ENCODE measurements around the gene RAB4A. TPM values are rescaled to one million over a fixed set of nuclear protein-coding genes. Genes with fewer than 3 reads are reported as not detected.

Gene RAB4A
- total and polyA plus RNA-seq, 2 donors (not counting 1 experiment from before 2014, with no cell fraction given): 15.7 to 31.5 TPM

DNA sequence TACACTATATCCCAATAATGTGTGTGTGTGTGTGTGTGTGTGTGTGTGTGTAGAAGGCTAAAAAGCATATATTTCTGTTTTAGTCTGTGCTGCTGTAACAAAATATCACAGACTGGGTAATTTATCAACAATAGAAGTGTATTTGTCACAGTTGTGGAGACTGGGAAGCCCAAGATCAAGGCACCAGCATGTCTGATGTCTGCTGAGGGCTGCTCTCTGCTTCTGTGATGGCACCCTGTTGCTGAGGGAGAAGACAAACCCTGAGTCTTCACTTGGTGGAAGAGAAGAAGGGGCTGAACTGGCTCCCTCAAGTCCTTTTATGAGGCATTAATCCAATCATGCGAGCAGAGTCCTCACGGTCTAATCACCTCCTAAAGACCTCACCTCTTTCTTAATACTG lies 23.0 kb upstream of the RAB4A start:
- no peak overlapping the region for H2AFZ ChIP-seq (ENCODE audit: low read length)
- TF ChIP-seq EZH2 (IDR thresholded peaks at IDR 0.05; ENCODE audit: low read length, missing control alignments): no peak
- TF ChIP-seq, protein P1, sequence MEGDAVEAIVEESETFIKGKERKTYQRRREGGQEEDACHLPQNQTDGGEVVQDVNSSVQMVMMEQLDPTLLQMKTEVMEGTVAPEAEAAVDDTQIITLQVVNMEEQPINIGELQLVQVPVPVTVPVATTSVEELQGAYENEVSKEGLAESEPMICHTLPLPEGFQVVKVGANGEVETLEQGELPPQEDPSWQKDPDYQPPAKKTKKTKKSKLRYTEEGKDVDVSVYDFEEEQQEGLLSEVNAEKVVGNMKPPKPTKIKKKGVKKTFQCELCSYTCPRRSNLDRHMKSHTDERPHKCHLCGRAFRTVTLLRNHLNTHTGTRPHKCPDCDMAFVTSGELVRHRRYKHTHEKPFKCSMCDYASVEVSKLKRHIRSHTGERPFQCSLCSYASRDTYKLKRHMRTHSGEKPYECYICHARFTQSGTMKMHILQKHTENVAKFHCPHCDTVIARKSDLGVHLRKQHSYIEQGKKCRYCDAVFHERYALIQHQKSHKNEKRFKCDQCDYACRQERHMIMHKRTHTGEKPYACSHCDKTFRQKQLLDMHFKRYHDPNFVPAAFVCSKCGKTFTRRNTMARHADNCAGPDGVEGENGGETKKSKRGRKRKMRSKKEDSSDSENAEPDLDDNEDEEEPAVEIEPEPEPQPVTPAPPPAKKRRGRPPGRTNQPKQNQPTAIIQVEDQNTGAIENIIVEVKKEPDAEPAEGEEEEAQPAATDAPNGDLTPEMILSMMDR (conservative IDR thresholded peaks at IDR 0.05 in 1 of 2, IDR thresholded peaks at IDR 0.05 in 1 of 2; ENCODE audit: low read depth in 1 of 2, low read length in 2 of 2): no peak
- no peaks in the 10 kb centered on the region for H3K79me2 ChIP-seq (ENCODE audit: control insufficient read depth, insufficient read depth, low read length)
- H3K9ac ChIP-seq (ENCODE audit: insufficient read depth, low read length): no peak overlapping the region
- no peaks in the 10 kb centered on the region for H4K20me1 ChIP-seq (ENCODE audit: control insufficient read depth, extremely low read depth, insufficient read depth, low read length)
- no peaks in the 10 kb centered on the region for H3K4me1 ChIP-seq (ENCODE audit: control insufficient read depth, extremely low read depth, insufficient read depth, low read length)
- no peak overlapping the region for H3K4me3 ChIP-seq (replicated peaks in 1 of 4; ENCODE audit: control extremely low read depth in 1 of 4, insufficient read depth in 1 of 4, low read depth in 3 of 4, low read length in 4 of 4)
- H3K4me2 ChIP-seq (ENCODE audit: extremely low read depth, insufficient read depth, low read length): no peak overlapping the region
- H3K27me3 ChIP-seq (ENCODE audit: control insufficient read depth, insufficient read depth, low read length): no peaks in the 10 kb centered on the region
- H3K9me3 ChIP-seq (ENCODE audit: control insufficient read depth, insufficient read depth, low read depth, low read length): no peaks in the 10 kb centered on the region
- no peak overlapping the region for H3K27ac ChIP-seq (ENCODE audit: insufficient read depth, low read length)
- no peaks in the 10 kb centered on the region for H3K36me3 ChIP-seq (ENCODE audit: control insufficient read depth, insufficient read depth, low read length)
- no peak for DNase-seq (ENCODE audit: low read depth in 2 of 2)

DNA sequence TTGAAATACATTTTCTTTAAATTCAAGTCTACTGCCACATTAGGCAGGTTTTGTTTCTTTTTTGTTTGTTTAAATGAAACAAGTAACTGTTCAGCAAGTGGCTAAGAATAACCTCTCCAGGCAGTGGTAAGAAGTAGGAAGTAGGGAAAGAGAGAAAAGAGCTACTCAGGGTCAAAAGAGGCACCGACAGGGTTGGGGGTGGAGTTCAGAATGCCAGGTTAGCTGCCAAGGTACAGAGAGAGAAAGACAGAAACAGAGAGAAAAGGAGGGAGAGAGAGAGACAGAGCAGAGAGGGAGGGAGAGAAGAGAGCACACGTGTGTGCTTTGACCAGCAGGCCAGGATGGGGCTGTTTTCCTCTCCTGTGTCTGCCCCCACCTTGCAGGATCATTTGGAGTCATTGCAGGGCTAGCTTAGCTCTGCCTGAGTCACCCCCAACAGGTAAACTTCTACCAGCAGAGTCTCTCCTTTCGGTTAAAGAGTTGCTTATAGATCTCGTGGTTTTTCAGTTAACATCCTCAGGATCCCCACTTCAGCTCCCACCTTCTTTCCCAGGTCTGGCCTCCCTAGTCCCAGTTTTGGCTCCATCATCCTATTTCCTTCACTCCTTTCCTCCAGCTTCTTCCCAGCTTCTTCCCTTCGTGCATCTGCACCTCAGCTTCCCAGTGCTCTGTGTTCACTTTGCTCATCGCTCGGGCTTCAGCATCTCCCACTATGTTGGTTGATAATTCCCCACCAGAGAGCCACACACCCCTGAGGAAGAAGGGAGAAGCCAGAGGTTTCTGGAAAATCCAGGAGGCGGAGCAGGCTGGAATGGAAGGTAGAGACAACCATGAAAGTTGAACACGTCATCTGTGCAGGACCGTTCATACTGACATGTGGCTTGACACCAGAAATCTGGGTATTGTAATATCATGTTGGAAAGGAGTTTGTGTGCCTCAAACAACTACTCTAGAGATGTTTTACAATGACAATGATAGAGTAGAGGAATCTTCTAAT lies 21.8 kb upstream of the RAB4A start:
- Histone ChIP-seq H3K9ac (ENCODE audit: insufficient read depth, low read length) (no peak overlapping the region), H4K20me1 (ENCODE audit: control insufficient read depth, extremely low read depth, insufficient read depth, low read length) (no peaks in the 10 kb centered on the region), H3K4me3 (replicated peaks in 1 of 4; ENCODE audit: control extremely low read depth in 1 of 4, insufficient read depth in 1 of 4, low read depth in 3 of 4, low read length in 4 of 4) (no peak overlapping the region), H3K79me2 (ENCODE audit: control insufficient read depth, insufficient read depth, low read length) (no peaks in the 10 kb centered on the region), H2AFZ (ENCODE audit: low read length) (no peak overlapping the region), H3K4me1 (ENCODE audit: control insufficient read depth, extremely low read depth, insufficient read depth, low read length) (no peaks in the 10 kb centered on the region), H3K9me3 (ENCODE audit: control insufficient read depth, insufficient read depth, low read depth, low read length) (no peaks in the 10 kb centered on the region), H3K27ac (ENCODE audit: insufficient read depth, low read length) (no peak overlapping the region), H3K4me2 (ENCODE audit: extremely low read depth, insufficient read depth, low read length) (no peak overlapping the region), H3K27me3 (ENCODE audit: control insufficient read depth, insufficient read depth, low read length) (no peaks in the 10 kb centered on the region), H3K36me3 (ENCODE audit: control insufficient read depth, insufficient read depth, low read length) (no peaks in the 10 kb centered on the region)
- DNase-seq (ENCODE audit: low read depth in 2 of 2): no peak
- no peak for TF ChIP-seq EZH2 (IDR thresholded peaks at IDR 0.05; ENCODE audit: low read length, missing control alignments)
- TF ChIP-seq, protein P1 (conservative IDR thresholded peaks at IDR 0.05 in 1 of 2, IDR thresholded peaks at IDR 0.05 in 1 of 2; ENCODE audit: low read depth in 1 of 2, low read length in 2 of 2): no peak

DNA sequence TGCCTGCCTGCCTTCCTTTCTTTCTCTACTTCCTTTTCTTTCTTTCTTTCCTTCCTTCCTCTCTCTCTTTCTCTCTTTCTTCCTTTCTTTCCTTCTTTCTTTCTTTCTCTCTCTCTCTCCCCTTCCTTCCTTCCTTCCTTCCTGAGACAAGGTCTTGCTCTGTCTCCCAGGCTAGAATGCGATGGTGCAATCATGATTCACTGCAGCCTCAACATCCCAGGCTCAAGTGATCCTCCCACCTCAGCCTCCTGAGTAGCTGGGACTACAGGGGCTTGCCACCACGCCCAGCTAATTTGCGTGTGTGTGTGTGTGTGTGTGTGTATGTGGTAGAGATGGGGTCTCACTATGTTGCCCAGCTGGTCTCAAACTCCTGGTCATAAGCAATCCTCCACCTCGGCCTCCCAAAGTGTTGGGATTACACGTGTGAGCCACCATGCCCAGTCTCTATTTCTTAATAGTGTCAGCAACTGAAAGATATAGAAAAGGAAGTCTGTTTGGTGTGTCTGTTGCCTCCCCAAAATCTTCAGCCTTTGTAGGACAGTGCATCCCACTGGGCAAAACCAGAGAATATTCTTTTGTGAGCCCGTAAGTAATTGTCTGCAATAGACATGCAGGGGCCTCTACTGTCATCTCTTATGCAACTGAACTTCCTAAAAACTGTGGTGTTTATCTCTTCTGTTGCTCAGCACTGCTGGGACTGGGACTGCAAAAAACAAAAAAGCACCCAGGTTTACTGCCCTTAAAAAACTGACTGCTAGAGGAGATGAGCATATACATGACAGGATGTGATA lies 20.9 kb upstream of the RAB4A start:
- H3K9me3 ChIP-seq (ENCODE audit: control insufficient read depth, insufficient read depth, low read depth, low read length): no peaks in the 10 kb centered on the region
- no peaks in the 10 kb centered on the region for H4K20me1 ChIP-seq (ENCODE audit: control insufficient read depth, extremely low read depth, insufficient read depth, low read length)
- H3K9ac ChIP-seq (ENCODE audit: insufficient read depth, low read length): no peak overlapping the region
- no peaks in the 10 kb centered on the region for H3K4me1 ChIP-seq (ENCODE audit: control insufficient read depth, extremely low read depth, insufficient read depth, low read length)
- no peak overlapping the region for H3K4me2 ChIP-seq (ENCODE audit: extremely low read depth, insufficient read depth, low read length)
- H3K27me3 ChIP-seq (ENCODE audit: control insufficient read depth, insufficient read depth, low read length): no peaks in the 10 kb centered on the region
- H3K36me3 ChIP-seq (ENCODE audit: control insufficient read depth, insufficient read depth, low read length): no peaks in the 10 kb centered on the region
- no peak overlapping the region for H3K27ac ChIP-seq (ENCODE audit: insufficient read depth, low read length)
- no peak for TF ChIP-seq EZH2 (IDR thresholded peaks at IDR 0.05; ENCODE audit: low read length, missing control alignments)
- TF ChIP-seq, protein P1 (conservative IDR thresholded peaks at IDR 0.05 in 1 of 2, IDR thresholded peaks at IDR 0.05 in 1 of 2; ENCODE audit: low read depth in 1 of 2, low read length in 2 of 2): no peak
- H3K4me3 ChIP-seq (replicated peaks in 1 of 4; ENCODE audit: control extremely low read depth in 1 of 4, insufficient read depth in 1 of 4, low read depth in 3 of 4, low read length in 4 of 4): no peak overlapping the region
- no peak for DNase-seq (ENCODE audit: low read depth in 2 of 2)
- no peak overlapping the region for H2AFZ ChIP-seq (ENCODE audit: low read length)
- no peaks in the 10 kb centered on the region for H3K79me2 ChIP-seq (ENCODE audit: control insufficient read depth, insufficient read depth, low read length)

Data from fibroblast of lung (primary cell).